H9 (cell line): Measurements from ENCODE around the gene FHIT. TPM values are rescaled to one million over a fixed set of nuclear protein-coding genes. Genes with fewer than 3 reads are reported as not detected.

ENCODE experiments used
- DNase-seq: peaks from one replicate; pipeline ENCODE4 v3.0.0-alpha.2; 2017
- H2AFZ ChIP-seq: one replicate; pipeline ENCODE4 v1.6.1; 2013; ENCODE audit warnings: mild to moderate bottlenecking, low read length, control low read depth, moderate library complexity
- H2AK5ac ChIP-seq: 2 replicates; pipeline ENCODE4 v1.6.1; 2013; ENCODE audit warnings: low read length, control low read depth, mixed read lengths; ENCODE audit not compliant: insufficient read length
- H2BK120ac ChIP-seq: one replicate; pipeline ENCODE4 v1.6.1; 2013; ENCODE audit warnings: low read depth, mild to moderate bottlenecking, low read length, control low read depth, inconsistent platforms; ENCODE audit not compliant: poor library complexity, severe bottlenecking
- H2BK12ac ChIP-seq: 2 replicates; pipeline ENCODE4 v1.6.1; 2013; ENCODE audit warnings: low read length, control low read depth, mixed read lengths, low read depth; ENCODE audit not compliant: insufficient read length
- H2BK15ac ChIP-seq: 2 replicates; pipeline ENCODE4 v1.6.1; 2013; ENCODE audit warnings: low read depth, low read length, control low read depth
- H2BK20ac ChIP-seq: one replicate; pipeline ENCODE4 v1.6.1; 2013; ENCODE audit warnings: low read depth, mild to moderate bottlenecking, low read length, control low read depth, inconsistent platforms; ENCODE audit not compliant: poor library complexity, severe bottlenecking
- H2BK5ac ChIP-seq: 2 replicates; pipeline ENCODE4 v1.6.1; 2013; ENCODE audit warnings: low read length, control low read depth, mixed read lengths; ENCODE audit not compliant: insufficient read length
- H3K14ac ChIP-seq: 2 replicates; pipeline ENCODE4 v1.6.1; 2013; ENCODE audit warnings: low read length, control low read depth; ENCODE audit not compliant: insufficient read depth
- H3K18ac ChIP-seq: 2 replicates; pipeline ENCODE4 v1.6.1; 2013; ENCODE audit warnings: low read depth, mild to moderate bottlenecking, mixed read lengths, low read length, control low read depth; ENCODE audit not compliant: insufficient read length
- H3K23ac ChIP-seq: 2 replicates; pipeline ENCODE4 v1.6.1; 2013; ENCODE audit warnings: low read length, control low read depth, mixed read lengths, low read depth; ENCODE audit not compliant: insufficient read length
- H3K23me2 ChIP-seq: 2 replicates; pipeline ENCODE4 v1.6.1; 2013; ENCODE audit warnings: low read depth, mild to moderate bottlenecking, mixed read lengths, low read length, control low read depth; ENCODE audit not compliant: insufficient read length, poor library complexity, severe bottlenecking
- H3K27ac ChIP-seq: 2 replicates; pipeline ENCODE4 v1.5.1; 2013; ENCODE audit warnings: low read length, control low read depth, mixed read lengths, low read depth; ENCODE audit not compliant: insufficient read length
- H3K27me3 ChIP-seq: 2 replicates; pipeline ENCODE4 v1.6.1; 2013; ENCODE audit warnings: low read length, control low read depth, inconsistent platforms; ENCODE audit not compliant: insufficient read depth
- H3K4ac ChIP-seq: 2 replicates; pipeline ENCODE4 v1.6.1; 2013; ENCODE audit warnings: low read depth, mild to moderate bottlenecking, control low read depth, inconsistent platforms, low read length, moderate library complexity
- H3K4me1 ChIP-seq: 2 replicates; pipeline ENCODE4 v1.6.1; 2013; ENCODE audit warnings: low read length, control low read depth, inconsistent platforms; ENCODE audit not compliant: insufficient read depth
- H3K4me2 ChIP-seq: 2 replicates; pipeline ENCODE4 v1.6.1; 2013; ENCODE audit warnings: low read length, control low read depth, mixed read lengths; ENCODE audit not compliant: insufficient read length, insufficient read depth
- H3K56ac ChIP-seq: 2 replicates; pipeline ENCODE4 v1.6.1; 2013; ENCODE audit warnings: low read depth, mild to moderate bottlenecking, mixed read lengths, low read length, control low read depth; ENCODE audit not compliant: insufficient read length
- H3K79me1 ChIP-seq: 2 replicates; pipeline ENCODE4 v1.6.1; 2013; ENCODE audit warnings: low read depth, mild to moderate bottlenecking, moderate library complexity, low read length, control low read depth, inconsistent platforms; ENCODE audit not compliant: insufficient read depth, poor library complexity, severe bottlenecking
- H3K79me2 ChIP-seq: 2 replicates; pipeline ENCODE4 v1.6.1; 2013; ENCODE audit warnings: low read length, control low read depth, inconsistent platforms; ENCODE audit not compliant: insufficient read depth
- H3K9ac ChIP-seq: 2 replicates; pipeline ENCODE4 v1.6.1; 2013; ENCODE audit warnings: low read length, control low read depth, mixed read lengths; ENCODE audit not compliant: insufficient read length; ENCODE audit errors: extremely low read depth
- H3K9me3 ChIP-seq: one replicate; pipeline ENCODE4 v1.6.1; 2013; ENCODE audit warnings: low read depth, low read length, inconsistent platforms; ENCODE audit not compliant: control insufficient read depth
- H3T11ph ChIP-seq: one replicate; pipeline ENCODE4 v1.6.1; 2013; ENCODE audit warnings: mild to moderate bottlenecking, low read length, control low read depth, inconsistent platforms
- H4K20me1 ChIP-seq: one replicate; pipeline ENCODE4 v1.6.1; 2013; ENCODE audit not compliant: control insufficient read depth, insufficient read length, insufficient read depth
- H4K5ac ChIP-seq: 2 replicates; pipeline ENCODE4 v1.6.1; 2013; ENCODE audit warnings: low read depth, mild to moderate bottlenecking, mixed read lengths, low read length, control low read depth; ENCODE audit not compliant: insufficient read length
- H4K8ac ChIP-seq: replicated peaks from 2 replicates; pipeline ENCODE4 v1.6.1; 2013; ENCODE audit warnings: low read length, control low read depth, mixed read lengths, low read depth; ENCODE audit not compliant: insufficient read length
- H4K91ac ChIP-seq: 2 replicates; pipeline ENCODE4 v1.6.1; 2013; ENCODE audit warnings: low read depth, mild to moderate bottlenecking, moderate library complexity, mixed read lengths, low read length, control low read depth; ENCODE audit not compliant: insufficient read length
- H3K27ac Mint-ChIP-seq, 3 experiments: 2 replicates in 2 of 3; 3 replicates in 1 of 3; pipeline ENCODE4 v1.8.0; 2020 to 2021; ENCODE audit warnings: mixed read lengths in 3 of 3, mild to moderate bottlenecking in 1 of 3, moderate library complexity in 1 of 3
- H3K27me3 Mint-ChIP-seq: 2 replicates; pipeline ENCODE4 v1.8.0; 2021; ENCODE audit warnings: low read depth, mild to moderate bottlenecking, moderate library complexity, mixed read lengths
- H3K36me3 Mint-ChIP-seq, 3 experiments: 2 replicates in 2 of 3; 3 replicates in 1 of 3; pipeline ENCODE4 v1.8.0; 2020 to 2021; ENCODE audit warnings: low read depth in 3 of 3, mixed read lengths in 3 of 3; ENCODE audit not compliant: insufficient read depth in 1 of 3
- H3K4me1 Mint-ChIP-seq, 2 experiments: 2 replicates each; pipeline ENCODE4 v1.8.0; 2020; ENCODE audit warnings: mixed read lengths in 2 of 2
- H3K4me3 Mint-ChIP-seq, 2 experiments: 2 replicates in 1 of 2; 3 replicates in 1 of 2; pipeline ENCODE4 v1.8.0; 2020 to 2021; ENCODE audit warnings: mild to moderate bottlenecking in 2 of 2, mixed read lengths in 2 of 2, moderate library complexity in 1 of 2
- H3K9me3 Mint-ChIP-seq, 2 experiments: 2 replicates in 1 of 2; 3 replicates in 1 of 2; pipeline ENCODE4 v1.8.0; 2020; ENCODE audit warnings: mild to moderate bottlenecking in 2 of 2, mixed read lengths in 2 of 2, moderate library complexity in 1 of 2
- total RNA-seq: library from RNA; stranded (reverse); gene quantifications from 2 replicates; pipeline ENCODE4 v1.2.1, GENCODE V29; 2021
- TF ChIP-seq, protein P1 (sequence below): fragments of 200-600 bp; sonication (generic); conservative IDR thresholded peaks from 3 replicates; pipeline ENCODE4 v1.8.0; 2021; ENCODE audit warnings: antibody characterized with exemption, mild to moderate bottlenecking

FHIT gene
- total RNA-seq, 1 experiment from 2014 or later: 3.0 TPM

DNA sequence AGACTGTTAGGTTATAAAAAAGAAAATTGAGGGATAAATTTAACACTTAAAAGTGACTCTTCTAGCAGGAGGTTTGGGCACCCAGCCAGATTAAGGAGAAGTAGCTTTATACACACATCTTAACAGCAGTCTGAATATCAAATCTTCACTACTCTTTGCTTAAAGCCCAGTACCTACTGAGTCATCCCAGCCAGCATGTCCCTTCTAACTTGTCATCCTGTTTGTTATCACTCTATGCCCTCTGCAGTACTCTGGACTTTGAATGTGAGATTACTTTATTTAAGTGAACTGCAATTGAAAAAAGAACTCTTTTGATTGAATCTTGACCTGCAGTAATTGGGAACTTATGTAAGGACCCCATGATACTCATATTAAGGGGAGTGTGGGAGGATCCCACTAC lies 77.6 kb downstream of the FHIT start:
- Histone ChIP-seq H2AK5ac (no peak overlapping the region), H3K4me2 (no peak overlapping the region), H3T11ph (no peak overlapping the region), H3K79me2 (no peaks in the 10 kb centered on the region), H3K23me2 (no peaks in the 10 kb centered on the region), H2BK15ac (no peak overlapping the region), H3K23ac (no peak overlapping the region), H4K8ac (no peak overlapping the region), H3K27me3 (no peaks in the 10 kb centered on the region), H2BK12ac (no peak overlapping the region), H4K91ac (no peak overlapping the region), H3K9ac (no peak overlapping the region), H2BK5ac (no peak overlapping the region), H4K20me1 (no peaks in the 10 kb centered on the region), H4K5ac (no peak overlapping the region), H2AFZ (no peak overlapping the region), H3K4me1 (no peaks in the 10 kb centered on the region; the same call in 1 of the 2 replicates), H3K18ac (no peak overlapping the region), H3K9me3 (no peaks in the 10 kb centered on the region), H2BK120ac (no peak overlapping the region), H3K4ac (no peak overlapping the region), H3K56ac (no peak overlapping the region), H3K27ac (no peak overlapping the region), H2BK20ac (no peak overlapping the region), H3K79me1 (no peaks in the 10 kb centered on the region), H3K14ac (no peak overlapping the region)
- Mint-ChIP-seq H3K9me3 (peaks cover 0 to 3% of the 10 kb centered on the region in 2 experiments; a peak in 2 of 5 replicates), H3K27me3 (no peaks in the 10 kb centered on the region), H3K36me3 (peaks cover 0 to 2% (median 0%) of the 10 kb centered on the region in 3 experiments; a peak in 1 of 7 replicates), H3K27ac (no peak overlapping the region), H3K4me3 (no peak overlapping the region), H3K4me1 (peaks cover 11 to 15% of the 10 kb centered on the region in 2 experiments)
- DNase-seq: no peak
- TF ChIP-seq, protein P1, sequence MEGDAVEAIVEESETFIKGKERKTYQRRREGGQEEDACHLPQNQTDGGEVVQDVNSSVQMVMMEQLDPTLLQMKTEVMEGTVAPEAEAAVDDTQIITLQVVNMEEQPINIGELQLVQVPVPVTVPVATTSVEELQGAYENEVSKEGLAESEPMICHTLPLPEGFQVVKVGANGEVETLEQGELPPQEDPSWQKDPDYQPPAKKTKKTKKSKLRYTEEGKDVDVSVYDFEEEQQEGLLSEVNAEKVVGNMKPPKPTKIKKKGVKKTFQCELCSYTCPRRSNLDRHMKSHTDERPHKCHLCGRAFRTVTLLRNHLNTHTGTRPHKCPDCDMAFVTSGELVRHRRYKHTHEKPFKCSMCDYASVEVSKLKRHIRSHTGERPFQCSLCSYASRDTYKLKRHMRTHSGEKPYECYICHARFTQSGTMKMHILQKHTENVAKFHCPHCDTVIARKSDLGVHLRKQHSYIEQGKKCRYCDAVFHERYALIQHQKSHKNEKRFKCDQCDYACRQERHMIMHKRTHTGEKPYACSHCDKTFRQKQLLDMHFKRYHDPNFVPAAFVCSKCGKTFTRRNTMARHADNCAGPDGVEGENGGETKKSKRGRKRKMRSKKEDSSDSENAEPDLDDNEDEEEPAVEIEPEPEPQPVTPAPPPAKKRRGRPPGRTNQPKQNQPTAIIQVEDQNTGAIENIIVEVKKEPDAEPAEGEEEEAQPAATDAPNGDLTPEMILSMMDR: no peak
